Transverse colon (tissue), 3 donors: ENCODE measurements around the gene PRMT3.

ENCODE experiments used
- EP300 ChIP-seq: sonication (generic); formaldehyde crosslinking; IDR thresholded peaks from one replicate; pipeline ENCODE4 v1.6.1; 2017; ENCODE audit warnings: antibody characterized with exemption, low read depth
- POLR2A ChIP-seq: fragments of 450-650 bp; IDR thresholded peaks from one replicate; pipeline ENCODE4 v1.6.1; 2016; ENCODE audit warnings: antibody characterized with exemption, mild to moderate bottlenecking, moderate library complexity
- TF ChIP-seq, protein P1 (sequence below), 5 experiments: fragments of 200-600 bp in 3 of 5; fragments of 450-650 bp in 2 of 5; sonication (generic) in 3 of 5; IDR thresholded peaks; 1 replicate in 2 of 5; 2 replicates in 3 of 5; pipeline ENCODE4 v1.5.1; 2016 to 2017; ENCODE audit warnings: antibody characterized with exemption in 5 of 5, inconsistent platforms in 3 of 5, mild to moderate bottlenecking in 2 of 5, moderate library complexity in 1 of 5

DNA sequence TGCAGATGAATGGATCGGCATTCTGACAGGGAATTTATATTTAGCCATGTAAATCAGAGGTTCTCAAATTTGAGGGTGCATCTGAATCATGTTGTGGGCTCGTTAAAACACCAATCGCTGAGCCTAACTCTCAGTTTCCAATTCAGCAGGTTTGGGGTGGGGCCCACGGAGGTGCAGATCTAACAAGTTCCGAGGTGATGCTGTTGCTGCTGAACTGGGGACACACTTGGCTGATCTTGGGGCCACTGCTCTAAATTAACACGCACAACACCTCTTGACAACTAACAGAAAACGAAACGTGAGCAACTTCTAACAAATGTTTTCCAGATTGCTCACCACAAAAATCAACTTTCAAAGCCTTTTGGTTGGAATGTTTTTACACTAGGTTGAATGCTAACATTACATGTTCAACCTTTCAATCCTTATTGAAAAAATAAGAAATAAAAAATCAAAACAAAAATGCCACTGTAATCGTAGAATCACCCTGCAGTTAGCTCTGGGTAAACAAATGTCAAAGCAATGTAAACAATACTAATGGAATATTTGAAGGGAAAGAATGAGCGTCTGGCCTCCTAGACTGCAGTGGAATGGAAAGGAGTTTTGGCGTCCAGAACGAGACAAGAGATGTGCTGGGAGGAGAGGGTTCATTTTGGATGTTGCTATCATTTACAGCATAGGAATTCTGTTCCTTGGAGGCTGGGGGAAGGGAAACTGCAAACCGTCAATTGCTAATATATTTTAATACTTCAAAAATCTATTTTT lies 143.6 kb downstream of the PRMT3 start:
- TF ChIP-seq, protein P1, sequence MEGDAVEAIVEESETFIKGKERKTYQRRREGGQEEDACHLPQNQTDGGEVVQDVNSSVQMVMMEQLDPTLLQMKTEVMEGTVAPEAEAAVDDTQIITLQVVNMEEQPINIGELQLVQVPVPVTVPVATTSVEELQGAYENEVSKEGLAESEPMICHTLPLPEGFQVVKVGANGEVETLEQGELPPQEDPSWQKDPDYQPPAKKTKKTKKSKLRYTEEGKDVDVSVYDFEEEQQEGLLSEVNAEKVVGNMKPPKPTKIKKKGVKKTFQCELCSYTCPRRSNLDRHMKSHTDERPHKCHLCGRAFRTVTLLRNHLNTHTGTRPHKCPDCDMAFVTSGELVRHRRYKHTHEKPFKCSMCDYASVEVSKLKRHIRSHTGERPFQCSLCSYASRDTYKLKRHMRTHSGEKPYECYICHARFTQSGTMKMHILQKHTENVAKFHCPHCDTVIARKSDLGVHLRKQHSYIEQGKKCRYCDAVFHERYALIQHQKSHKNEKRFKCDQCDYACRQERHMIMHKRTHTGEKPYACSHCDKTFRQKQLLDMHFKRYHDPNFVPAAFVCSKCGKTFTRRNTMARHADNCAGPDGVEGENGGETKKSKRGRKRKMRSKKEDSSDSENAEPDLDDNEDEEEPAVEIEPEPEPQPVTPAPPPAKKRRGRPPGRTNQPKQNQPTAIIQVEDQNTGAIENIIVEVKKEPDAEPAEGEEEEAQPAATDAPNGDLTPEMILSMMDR (IDR thresholded peaks at IDR 0.05), result no peak
- no peak for TF ChIP-seq EP300
- no peak for TF ChIP-seq POLR2A
